Urothelium cell line (cell line): ENCODE data around the gene TIMM17A.
"Not testable (repeated sequence)": the region's sequence is repeated elsewhere in the genome, so short reads cannot be mapped to it uniquely, and the experiment has no call there.

Experiments used
- DNase-seq: peaks from one replicate; pipeline ENCODE4 v3.0.0; 2011; ENCODE audit warnings: low spot score, mixed read lengths
- FAIRE-seq: peaks from 2 replicates; lab custom pipeline; 2011; peaks lifted over from hg19 to GRCh38; lab: Jason Lieb, UNC

The TIMM17A gene

GRCh38 chr1:202014060-202014459 lies 58.8 kb downstream of the TIMM17A start:
- FAIRE-seq (no peak), DNase-seq (no peak)

- DNase-seq = no peak
- no peak for FAIRE-seq
Measured at GRCh38 chr1:202014915-202015661, 59.8 kb downstream of the TIMM17A start.

GRCh38 chr1:202015662-202015937 lies 60.3 kb downstream of the TIMM17A start:
- no peak for FAIRE-seq
- no peak for DNase-seq

GRCh38 chr1:202016022-202016810 lies 60.9 kb downstream of the TIMM17A start:
- FAIRE-seq (no peak), DNase-seq (no peak)

GRCh38 chr1:202016811-202017748 lies 61.8 kb downstream of the TIMM17A start:
- DNase-seq = no peak
- FAIRE-seq = no peak

- DNase-seq (no peak), FAIRE-seq (no peak)
Measured at GRCh38 chr1:202017749-202018467, 62.6 kb downstream of the TIMM17A start.

GRCh38 chr1:202018468-202019234 lies 63.3 kb downstream of the TIMM17A start:
- FAIRE-seq (no peak), DNase-seq (peak; percentile 42)

GRCh38 chr1:202019235-202019558 lies 63.9 kb downstream of the TIMM17A start:
- not testable (repeated sequence) for FAIRE-seq, DNase-seq
